ENCODE results near the gene TMEM86A.
"Not testable (repeated sequence)": the region's sequence is repeated elsewhere in the genome, so short reads cannot be mapped to it uniquely, and the experiment has no call there.

TMEM86A gene, protein sequence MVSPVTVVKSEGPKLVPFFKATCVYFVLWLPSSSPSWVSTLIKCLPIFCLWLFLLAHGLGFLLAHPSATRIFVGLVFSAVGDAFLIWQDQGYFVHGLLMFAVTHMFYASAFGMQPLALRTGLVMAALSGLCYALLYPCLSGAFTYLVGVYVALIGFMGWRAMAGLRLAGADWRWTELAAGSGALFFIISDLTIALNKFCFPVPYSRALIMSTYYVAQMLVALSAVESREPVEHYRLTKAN

DNA sequence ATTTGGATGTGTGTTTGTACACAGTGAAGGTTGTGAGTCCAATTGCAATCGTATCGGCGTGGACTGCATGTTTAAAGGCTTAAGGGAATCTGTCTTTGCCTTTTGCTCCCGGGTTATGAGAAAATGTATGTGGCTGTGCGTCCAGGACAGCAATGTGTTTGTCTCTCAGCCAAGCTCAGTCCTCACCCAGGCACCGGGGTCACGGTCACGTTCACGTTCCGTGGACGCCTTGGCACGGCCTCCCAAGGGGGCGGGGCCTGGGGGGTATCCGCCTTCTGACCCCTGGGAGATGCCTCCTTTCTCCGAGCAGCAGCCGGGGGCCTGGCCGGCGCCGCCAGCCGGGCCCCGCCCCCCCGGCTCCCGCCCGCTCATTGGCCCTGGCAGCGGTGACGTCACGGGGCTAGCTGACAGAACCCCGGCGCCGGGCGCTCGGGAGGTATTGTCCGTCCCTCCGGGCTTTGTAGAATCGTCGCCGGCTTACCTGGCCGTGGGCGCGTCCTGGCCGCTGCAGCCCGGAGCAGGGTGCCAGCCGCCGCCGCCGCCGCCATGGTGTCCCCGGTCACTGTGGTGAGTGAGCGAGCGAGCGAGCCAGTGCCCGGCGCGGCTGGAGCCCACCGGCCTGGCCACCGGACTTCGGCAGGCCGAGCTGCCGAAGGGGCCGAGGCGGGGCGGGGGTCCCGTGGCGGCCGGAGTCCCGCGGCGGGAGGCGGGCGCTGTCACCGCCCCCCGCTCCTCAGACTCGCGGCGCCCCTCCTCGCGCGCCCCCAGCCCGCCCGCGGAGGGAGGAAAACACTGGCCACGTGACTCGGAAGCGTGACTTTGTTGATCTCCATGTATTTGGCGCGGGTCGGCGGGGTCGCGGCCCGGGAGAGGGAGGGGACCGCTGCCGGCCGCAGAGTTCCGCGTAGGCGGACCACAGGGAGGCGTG lies at the start of gene TMEM86A:
TMEM86A (plus strand) TSS at position 439 of the 928 bp plus-strand sequence; CDS start at position 547, 108 bp downstream.
- peak; percentile 94 for DNase-seq

DNA sequence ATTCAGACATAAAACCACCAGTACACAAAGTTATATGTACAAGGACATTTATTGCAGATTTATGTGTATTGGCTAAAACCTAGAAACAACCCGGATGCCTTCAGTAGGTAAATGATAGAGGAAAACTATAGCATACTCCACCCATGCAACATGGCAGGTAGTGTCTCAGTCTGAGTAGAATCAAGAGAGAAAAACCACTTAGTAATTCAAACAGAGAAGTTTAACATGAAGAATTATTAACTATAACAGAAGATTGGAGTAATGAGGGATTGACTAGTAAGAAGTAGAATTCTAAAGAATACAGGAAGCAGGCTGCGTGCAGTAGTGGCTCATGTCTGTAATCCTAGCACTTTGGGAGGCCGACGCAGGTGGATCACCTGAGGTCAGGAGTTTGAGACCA lies 48.2 kb upstream of the TMEM86A start:
- DNase-seq: no peak

DNA sequence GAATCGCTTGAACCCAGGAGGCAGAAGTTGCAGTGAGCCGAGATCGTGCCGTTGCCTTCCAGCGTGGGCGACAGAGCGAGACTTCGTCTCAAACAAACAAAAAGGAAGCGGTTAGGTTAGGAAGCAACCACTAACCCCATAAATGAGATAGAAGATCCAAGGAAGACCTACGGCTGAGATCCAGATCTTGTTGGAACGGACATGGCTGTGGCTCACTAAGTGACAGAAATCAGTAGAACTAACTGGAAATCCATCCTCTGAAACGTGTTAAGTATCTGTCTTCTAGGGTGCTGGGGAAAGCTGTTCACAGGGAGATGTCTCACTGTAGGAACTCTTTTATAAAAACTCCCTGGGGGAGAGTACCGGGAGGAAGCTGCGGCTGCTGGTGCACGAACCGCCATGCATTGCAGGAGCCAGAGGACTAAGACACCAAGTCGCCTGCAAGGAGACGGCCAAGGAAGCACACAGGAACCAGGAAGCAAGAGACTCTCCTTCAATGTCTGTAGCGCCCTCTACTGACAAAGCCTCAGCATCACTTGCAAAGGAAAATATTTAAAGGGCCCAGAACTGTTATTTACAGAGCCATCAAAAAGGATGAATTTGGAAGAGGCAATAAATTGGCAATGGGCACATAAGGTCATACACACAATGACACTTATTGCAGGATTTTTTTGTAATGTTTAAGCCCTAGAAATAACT lies 47.6 kb upstream of the TMEM86A start:
- DNase-seq: peak; percentile 0

DNA sequence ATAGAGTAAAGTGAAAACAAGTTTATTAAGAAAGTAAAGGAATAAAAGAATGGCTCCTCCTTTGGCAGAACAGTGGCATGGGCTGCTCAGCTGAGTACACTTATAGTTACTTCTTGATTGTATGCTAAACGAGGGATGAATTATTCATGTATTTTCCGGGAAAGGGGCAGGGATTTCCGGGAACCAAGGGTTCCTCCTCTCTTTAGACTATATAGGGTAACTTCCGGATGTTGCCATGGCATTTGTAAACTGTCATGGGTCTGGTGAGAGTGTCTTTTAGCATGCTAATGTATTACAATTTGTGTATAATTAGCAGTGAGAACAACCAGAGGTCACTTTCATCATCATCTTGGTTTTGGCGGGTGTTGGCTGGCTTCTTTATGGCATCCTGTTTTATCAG lies 40.9 kb upstream of the TMEM86A start:
- DNase-seq: no peak

DNA sequence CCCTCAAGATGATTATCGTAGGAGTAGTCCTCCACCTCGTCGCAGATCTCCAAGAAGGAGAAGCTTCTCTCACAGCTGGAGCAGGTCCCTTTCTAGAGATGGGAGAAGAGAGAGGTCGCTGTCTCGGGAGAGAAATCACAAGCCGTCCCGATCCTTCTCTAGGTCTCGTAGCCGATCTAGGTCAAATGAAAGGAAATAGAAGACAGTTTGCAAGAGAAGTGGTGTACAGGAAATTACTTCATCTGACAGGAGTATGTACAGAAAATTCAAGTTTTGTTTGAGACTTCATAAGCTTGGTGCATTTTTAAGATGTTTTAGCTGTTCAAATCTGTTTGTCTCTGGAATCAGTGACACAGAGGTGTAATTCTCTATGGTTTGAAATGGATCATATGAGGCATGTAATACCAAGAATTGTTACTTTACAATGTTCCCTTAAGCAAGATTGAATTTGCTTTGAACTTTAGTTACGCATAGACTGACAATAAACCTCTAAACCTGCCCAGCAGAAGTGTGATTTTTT lies 33.2 kb upstream of the TMEM86A start:
- DNase-seq: not testable (repeated sequence)

DNA sequence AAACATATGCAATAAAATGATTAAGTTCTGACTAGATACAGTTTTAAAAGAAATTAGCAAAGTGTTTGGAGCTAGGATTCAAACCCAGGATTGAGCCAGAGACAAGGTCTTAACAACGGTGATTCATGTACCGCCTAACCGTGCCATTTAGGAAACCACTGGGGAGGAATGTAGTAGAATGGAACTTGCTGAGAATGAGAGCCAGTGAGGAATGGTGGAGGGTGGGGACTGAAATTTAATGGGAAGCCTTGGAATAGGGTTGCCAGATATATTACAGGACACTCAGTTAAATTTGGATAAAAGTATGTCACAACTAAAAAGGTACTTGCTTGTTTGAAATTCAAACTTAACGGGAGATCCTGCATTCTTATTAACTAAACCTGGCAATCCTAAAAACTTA lies 30.4 kb upstream of the TMEM86A start:
- DNase-seq: no peak

DNA sequence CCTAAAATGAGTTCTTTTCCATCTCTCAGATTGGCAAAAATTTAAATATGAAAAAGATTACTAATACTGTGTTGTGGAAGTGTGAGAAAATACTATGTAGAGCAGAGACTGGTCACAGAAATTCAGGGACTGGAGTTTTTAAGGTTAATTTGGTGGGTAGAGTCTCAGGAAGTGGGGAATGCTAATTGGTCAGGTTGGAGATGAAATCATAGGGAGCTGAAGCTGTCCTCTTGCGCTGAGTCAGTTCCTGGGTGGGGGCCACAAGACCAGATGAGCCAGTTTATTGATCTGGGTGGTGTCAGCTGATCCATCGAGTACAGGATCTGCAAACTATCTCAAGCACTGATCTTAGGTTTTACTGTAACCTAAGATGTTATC lies 29.4 kb upstream of the TMEM86A start:
- DNase-seq: no peak

DNA sequence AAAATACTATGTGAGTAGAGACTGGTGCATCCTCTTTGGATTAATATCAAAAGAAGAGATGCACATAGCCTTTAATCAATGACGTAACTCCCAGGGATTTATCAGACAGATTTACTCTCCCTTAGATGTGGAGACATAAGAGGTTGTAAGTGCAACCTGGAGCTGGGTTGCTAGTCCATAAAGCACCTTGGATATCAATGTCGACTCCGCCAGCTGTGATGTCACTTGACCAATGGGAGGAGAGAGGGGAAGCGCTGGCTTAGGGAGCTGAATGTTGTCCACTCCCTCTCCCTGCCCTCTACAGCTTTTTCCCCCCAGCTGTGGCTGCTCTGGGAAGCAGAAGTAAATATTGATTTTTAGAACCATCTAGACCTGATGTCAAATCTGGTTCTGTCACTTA lies 28.9 kb upstream of the TMEM86A start:
- no peak for DNase-seq

DNA sequence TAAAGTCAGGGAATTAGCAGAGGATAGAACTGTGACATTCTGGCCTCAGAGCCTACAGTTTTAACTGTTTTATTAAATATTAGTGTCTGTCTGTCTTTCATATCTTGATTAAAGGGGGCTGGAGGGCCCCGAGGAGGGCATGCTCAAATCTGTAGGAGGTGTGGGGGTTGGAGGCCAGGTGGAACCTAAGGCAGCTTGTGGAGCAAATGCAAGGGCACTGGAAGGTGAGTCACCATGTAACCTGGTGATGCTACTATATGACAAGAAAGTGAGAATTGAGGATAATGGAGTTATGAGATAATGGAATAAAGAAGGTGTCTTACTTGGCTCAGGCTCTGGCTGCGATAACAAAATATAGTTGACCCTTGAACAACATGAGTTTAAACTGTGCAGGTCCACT lies 27.3 kb upstream of the TMEM86A start:
- DNase-seq: no peak

DNA sequence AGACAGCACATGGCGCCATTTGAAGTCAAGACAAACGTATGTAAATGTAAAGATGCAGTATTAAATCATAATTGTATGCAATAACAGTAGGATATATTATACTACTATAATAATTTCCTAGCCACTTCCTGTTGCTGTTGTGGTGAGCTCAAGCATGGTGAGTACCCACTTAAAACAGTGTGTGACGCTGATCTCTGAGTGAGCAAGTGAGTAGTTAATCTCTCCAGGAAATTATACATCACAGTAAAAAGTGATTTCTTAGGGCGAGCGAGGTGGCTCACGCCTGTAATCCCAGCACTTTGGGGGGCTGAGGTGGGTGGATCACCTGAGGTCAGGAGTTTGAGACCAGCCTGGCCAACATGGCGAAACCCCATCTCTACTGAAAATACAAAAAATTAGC lies 26.4 kb upstream of the TMEM86A start:
- DNase-seq: not testable (repeated sequence)

DNA sequence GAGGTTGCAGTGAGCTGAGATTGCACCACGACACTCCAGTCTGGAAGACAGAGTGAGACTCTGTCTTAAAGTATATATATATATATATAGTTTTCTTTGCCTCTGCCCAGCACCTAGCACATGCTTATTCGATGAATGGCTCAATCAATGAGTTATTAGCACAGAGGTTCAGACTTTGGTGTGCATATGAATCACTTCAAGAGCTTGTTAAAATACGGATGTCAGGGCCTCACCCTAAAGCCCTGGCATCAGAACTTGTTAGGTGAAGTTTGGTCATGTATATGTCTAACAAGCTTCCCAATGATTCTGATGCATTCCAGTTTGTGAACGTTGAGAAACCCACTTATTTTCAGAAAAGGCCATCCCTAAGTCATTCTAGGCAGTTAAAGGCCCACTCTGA lies 21.8 kb upstream of the TMEM86A start:
- DNase-seq: no peak

DNA sequence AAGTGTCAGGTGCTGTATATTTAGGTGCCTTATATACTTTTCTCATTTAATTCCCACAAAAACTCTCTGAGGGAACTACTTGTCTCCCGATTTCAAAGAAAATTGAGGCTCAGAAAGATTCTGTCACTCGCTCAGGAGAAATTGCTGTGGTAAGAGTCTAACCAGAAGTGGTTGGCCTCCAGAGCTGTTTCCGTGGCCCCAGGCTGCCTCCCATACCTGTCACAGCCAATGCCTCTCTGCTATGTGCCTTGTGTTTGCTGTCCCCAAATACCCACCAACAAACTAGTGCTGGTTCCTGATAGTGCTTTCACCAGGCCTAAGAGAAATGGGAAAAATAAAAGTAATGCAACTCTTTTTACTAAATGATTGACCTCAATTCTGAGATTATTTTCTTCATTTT lies 21.0 kb upstream of the TMEM86A start:
- no peak for DNase-seq

DNA sequence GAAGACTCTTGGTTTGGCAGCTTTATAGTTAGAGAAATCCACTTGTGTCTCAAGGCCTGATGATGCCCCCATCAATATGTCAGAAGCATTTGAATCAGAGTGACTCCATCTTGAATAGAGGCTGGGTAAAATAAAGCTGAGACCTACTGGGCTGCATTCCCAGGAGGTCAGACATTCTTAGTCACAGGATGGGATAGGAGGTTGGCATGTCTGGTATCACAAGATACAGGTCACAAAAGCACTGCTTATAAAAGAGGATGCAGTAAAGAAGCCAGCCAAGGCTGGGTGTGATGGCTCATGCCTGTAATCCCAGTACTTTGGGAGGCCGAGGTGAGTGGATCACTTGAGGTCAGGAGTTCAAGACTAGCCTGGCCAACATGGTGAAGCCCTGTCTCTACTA lies 16.6 kb upstream of the TMEM86A start:
- DNase-seq: not testable (repeated sequence)

DNA sequence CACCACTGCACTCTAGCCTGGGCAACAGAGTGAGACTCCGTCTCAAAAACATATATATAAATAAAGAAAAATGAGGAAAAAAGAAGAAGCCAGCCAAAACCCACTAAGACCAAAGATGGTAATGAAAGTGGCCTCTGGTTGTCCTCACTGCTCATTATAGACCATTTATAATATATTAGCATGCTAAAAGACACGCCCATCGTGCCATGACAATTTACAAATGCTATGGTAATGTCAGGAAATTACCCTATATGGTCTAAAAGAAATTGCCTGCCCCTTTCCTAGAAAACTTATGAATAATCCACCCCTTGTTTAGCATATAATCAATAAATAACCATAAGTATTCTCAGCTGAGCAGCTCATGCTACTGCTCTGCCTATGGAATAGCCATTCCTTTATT lies 16.1 kb upstream of the TMEM86A start:
- DNase-seq: no peak

DNA sequence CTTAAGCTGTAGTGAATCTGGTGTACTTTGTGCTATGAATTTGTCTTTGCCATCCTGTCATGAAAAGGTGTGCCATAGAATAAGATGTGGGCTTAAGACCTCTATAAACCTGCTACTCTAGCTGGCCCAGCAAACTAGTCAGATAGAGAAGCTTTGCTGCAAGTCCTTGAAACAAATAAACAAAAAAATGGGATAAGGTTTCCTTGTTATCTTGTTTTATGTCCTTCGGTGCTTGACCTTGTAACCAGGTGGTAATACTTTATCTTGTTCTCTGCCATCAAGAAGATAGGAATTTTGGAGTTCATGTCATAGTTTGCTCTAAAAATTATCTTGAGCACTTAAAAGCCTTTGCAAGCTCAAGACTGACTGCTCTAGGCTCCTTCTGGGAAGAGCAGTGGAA lies 14.3 kb upstream of the TMEM86A start:
- DNase-seq: no peak

DNA sequence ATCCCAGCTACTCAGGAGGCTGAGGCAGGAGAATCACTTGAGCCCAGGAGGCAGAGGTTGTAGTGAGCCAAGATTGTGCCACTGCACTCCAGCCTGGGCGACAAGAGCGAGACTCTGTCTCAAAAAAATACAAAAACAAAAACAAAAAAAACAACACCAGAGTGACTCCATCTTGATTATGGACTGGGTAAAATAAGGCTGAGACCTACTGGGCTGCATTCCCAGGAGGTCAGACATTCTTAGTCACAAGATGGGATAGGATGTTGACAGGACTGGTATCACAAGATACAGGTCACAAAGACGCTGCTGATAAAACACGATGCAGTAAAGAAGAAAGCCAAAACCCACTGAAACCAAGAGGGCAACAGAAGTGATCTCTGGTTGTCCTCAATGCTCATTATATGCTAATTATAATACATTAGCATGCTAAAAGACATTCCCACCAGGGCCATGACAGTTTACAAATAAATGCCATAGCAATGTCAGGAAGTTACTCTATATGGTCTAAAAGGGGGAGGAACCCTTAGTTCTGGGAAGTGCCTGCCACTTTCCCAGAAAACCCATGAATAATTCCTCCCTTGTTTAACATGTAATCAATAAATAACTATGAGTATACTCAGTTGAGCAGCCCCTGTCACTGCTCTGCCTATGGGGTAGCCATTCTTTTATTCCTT lies 7.0 kb upstream of the TMEM86A start:
- DNase-seq: not testable (repeated sequence)

DNA sequence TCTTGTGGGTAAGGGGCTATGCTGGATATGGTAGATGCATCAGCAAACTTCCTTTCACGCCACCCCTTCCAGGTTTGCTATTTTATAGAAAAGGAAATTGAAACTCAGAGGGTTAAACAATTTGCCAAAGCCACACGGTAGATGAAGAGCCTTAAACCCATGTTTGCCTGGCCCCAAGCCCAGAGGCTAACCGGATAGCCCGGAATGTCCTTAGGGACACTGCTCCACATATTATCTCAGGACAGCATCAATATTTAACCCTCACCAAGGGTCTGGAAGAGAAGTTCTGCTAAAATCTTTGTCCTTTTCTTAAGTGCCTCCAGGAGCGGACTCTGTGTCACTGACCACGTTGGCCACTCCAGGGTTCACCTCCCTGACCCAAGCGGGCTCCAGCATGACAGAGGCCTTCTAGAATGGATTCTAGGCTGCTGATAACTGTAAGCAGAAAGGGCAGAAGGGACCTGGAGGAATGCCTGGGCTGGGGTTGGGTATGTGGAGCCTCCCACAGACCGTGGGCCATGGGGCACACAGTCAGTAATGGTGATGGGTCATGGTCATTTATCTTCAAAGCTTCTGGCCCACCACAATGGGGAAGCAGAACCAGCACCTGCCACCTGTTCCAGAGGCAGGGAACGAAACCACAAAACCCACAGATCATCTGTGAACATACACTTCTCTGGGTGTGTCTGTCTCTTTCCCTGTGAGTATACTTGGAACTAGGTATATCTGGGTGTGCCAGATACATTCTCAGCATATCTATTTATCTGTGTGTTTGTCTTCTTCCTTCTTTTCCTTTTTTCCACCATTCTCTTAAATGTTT lies 5.4 kb upstream of the TMEM86A start:
- DNase-seq: no peak

DNA sequence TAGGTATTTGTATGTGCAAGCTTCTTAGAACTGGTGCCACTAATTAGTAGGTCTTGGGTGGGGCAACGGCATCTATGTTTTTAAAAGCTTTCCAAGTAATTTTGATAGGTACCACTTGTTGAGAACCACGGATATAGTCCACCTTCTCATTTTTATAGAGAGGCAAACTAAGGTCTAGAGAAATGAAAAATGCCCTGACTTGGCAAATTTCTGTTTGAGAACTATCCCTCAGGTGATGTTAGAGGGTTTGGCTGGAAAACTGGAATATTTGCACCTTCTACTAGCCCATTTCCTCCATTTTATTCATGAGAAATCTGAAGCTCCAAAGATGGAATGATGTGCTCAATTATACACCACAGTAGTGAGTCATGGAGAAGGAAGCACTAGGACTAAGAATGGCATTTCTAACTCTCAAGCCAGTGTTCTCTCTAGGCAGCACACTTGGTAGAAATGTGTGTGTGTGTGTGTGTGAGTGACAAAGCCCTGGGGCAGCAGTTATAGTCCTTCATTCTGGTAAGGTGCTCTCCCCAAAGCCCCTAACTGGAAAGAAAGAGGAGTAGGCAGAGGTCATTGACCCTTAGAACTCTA lies 1.8 kb upstream of the TMEM86A start:
- DNase-seq: no peak

DNA sequence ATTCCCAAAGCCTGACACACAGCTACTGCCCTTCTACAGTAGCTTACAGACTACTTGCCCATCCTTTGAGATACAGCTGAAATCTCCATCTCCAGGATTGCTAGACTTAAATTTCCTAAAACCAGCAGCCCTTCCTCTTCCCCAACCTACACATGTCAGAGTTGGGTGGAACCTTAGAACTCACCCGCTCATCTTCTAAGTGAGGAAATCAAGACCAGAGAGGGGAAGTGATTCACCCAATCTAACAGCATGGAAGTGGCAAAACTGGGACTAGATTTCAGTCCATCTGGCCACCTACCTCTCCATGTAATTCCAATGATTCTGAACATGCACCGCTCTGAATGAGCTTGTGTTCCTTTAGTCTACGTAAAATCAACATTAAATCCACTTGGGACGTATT lies 1.0 kb upstream of the TMEM86A start:
- no peak for DNase-seq

DNA sequence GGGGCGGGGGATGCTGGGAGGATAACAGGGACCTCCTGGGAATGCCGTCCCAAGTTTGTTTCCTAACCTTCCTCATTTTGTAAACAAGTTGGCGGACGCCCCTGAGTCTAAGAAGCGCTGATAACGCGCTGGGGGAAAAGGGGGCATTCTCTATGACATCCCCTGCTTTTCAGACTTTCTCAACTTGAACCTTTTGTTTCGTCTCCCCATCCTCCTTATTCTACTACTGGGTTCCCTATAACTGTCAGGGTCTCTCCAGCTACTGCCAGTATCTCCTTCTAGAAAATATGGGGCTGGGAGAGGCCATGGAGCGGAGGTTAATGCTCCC lies 654 bp downstream of the TMEM86A start:
- no peak for DNase-seq

DNA sequence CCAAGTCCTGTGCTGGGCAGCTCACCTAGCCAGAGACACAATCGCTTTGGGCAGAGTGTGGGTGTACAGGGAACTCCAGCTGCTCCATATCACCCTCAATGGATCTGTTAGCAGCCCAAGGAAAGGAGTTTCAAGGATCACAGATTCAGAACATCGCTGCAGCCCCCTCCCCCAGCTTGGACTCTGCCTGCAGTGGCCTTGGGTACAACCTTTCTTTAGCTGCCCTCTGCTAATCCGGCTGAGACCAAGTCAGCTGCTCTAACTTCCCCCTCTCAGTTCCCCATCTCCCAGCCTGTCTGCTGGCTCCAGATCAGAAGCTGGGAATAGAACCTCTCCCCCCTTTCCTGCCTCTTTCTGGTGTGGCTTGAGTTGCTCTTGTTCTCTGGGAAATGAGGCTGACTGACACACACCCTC lies 1.3 kb downstream of the TMEM86A start:
- DNase-seq: no peak

DNA sequence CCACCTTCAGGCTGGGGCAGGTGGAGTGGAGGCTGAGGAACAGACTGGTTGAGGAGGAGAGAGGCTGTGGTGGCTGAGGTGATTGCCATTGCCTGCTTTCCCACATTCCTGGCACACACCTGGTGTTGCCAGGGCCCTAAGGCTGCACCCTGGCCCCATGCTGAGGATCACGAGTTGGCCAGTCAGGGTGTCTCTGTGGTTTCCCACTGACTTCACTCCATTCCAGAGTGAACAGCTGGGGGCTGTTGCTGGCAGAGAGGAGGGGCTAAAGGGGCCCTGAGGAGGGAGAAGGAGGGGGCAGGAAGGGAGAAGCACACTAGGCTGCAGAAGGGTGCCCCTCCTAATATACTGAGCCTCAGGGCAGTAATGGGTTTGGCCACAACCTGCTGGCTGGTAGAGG lies 1.8 kb downstream of the TMEM86A start:
- DNase-seq: no peak
